ENCODE data around the gene SMOC1.
A peak's percentile ranks its signal among the peaks of the same experiment; 100 is the strongest.

Gene SMOC1

GRCh38 chr14:70014406-70015095, 135.3 kb downstream of the SMOC1 start:
- no peak for DNase-seq

GRCh38 chr14:70018230-70018629, 139.0 kb downstream of the SMOC1 start:
- no peak for DNase-seq

- DNase-seq = no peak
These were observed 139.5 kb downstream of the SMOC1 start for GRCh38 chr14:70018713-70019211.

GRCh38 chr14:70019695-70020094, 140.5 kb downstream of the SMOC1 start:
- no peak for DNase-seq

GRCh38 chr14:70020352-70021170, 141.3 kb downstream of the SMOC1 start:
- DNase-seq = no peak

- DNase-seq = no peak
These were observed 142.5 kb downstream of the SMOC1 start for GRCh38 chr14:70021548-70022220.

GRCh38 chr14:70022771-70023445, 143.7 kb downstream of the SMOC1 start:
- DNase-seq = no peak

- DNase-seq = no peak
These were observed 144.7 kb downstream of the SMOC1 start for GRCh38 chr14:70023871-70024270.

GRCh38 chr14:70027785-70028428, 148.7 kb downstream of the SMOC1 start:
- peak; percentile 26 to 54 (median 40) for DNase-seq

- DNase-seq = no peak
These were observed 150.3 kb downstream of the SMOC1 start for GRCh38 chr14:70029296-70030132.

- no peak for DNase-seq
These were observed 152.8 kb downstream of the SMOC1 start for GRCh38 chr14:70032016-70032415.

- DNase-seq = no peak
These were observed 153.2 kb downstream of the SMOC1 start for GRCh38 chr14:70032447-70032846.

- no peak for DNase-seq
These were observed 153.9 kb downstream of the SMOC1 start for GRCh38 chr14:70033116-70033515.

- no peak for DNase-seq
These were observed 154.3 kb downstream of the SMOC1 start for GRCh38 chr14:70033561-70033960.

GRCh38 chr14:70034257-70034656, 155.0 kb downstream of the SMOC1 start:
- no peak for DNase-seq

- DNase-seq = no peak
These were observed 157.4 kb downstream of the SMOC1 start for GRCh38 chr14:70036665-70037064.

- DNase-seq = no peak
These were observed 163.8 kb downstream of the SMOC1 start for GRCh38 chr14:70043001-70043400.

- no peak for DNase-seq
These were observed 166.1 kb downstream of the SMOC1 start for GRCh38 chr14:70045310-70045709.

GRCh38 chr14:70045844-70046535, 166.8 kb downstream of the SMOC1 start:
- no peak for DNase-seq

- DNase-seq = no peak
These were observed 168.5 kb downstream of the SMOC1 start for GRCh38 chr14:70047598-70048312.

Measured in activated naive CD4-positive, alpha-beta T cell (primary cell).